HG03103 (cell line): ENCODE measurements around the gene PLXDC1.

ENCODE experiments used
- ATAC-seq: cut with Tn5 transposase; IDR thresholded peaks from one replicate; pipeline ENCODE4 v1.9.1; 2021; ENCODE audit warnings: low read depth; ENCODE audit not compliant: unreplicated experiment

Gene PLXDC1

GRCh38 chr17:39018267-39019134 is 132.9 kb downstream of the PLXDC1 start:
- ATAC-seq: no peak

- ATAC-seq: no peak
Observed at GRCh38 chr17:39016193-39017153, 135.0 kb downstream of the PLXDC1 start.

GRCh38 chr17:39015546-39015935 is 135.9 kb downstream of the PLXDC1 start:
- ATAC-seq: no peak

- ATAC-seq: no peak
Observed at GRCh38 chr17:39014795-39015545, 136.5 kb downstream of the PLXDC1 start.

GRCh38 chr17:39014044-39014794 is 137.2 kb downstream of the PLXDC1 start:
- ATAC-seq: no peak
